Activated T-helper 17 cell treated with anti-CD3 and anti-CD28 coated beads, Interleukin-2, amount 50 U/mL, for 72 hours (primary cell): ENCODE measurements around the gene MIAT. TPM values are rescaled to one million over a fixed set of nuclear protein-coding genes. Genes with fewer than 3 reads are reported as not detected.
"Not testable (repeated sequence)": the region's sequence is repeated elsewhere in the genome, so short reads cannot be mapped to it uniquely, and the experiment has no call there.

Source experiments
- ATAC-seq: fragments of 150-1000 bp; cut with Tn5 transposase; replicated peaks from 2 replicates; pipeline ENCODE4 v1.10.0; 2021; ENCODE audit warnings: mild to moderate bottlenecking, moderate library complexity
- H3K27ac Mint-ChIP-seq: one replicate; pipeline ENCODE4 v1.8.0; 2022; ENCODE audit warnings: mixed read lengths
- H3K27me3 Mint-ChIP-seq: one replicate; pipeline ENCODE4 v1.8.0; 2022; ENCODE audit warnings: mixed read lengths
- H3K36me3 Mint-ChIP-seq: one replicate; pipeline ENCODE4 v1.8.0; 2022; ENCODE audit warnings: low read depth, mild to moderate bottlenecking, mixed read lengths
- H3K4me1 Mint-ChIP-seq: one replicate; pipeline ENCODE4 v1.8.0; 2022; ENCODE audit warnings: mixed read lengths
- H3K4me3 Mint-ChIP-seq: one replicate; pipeline ENCODE4 v1.8.0; 2022; ENCODE audit warnings: mild to moderate bottlenecking, mixed read lengths
- H3K9me3 Mint-ChIP-seq: one replicate; pipeline ENCODE4 v1.8.0; 2022; ENCODE audit warnings: mixed read lengths
- total RNA-seq, 2 donors: library from RNA; stranded (reverse); gene quantifications; one replicate each; pipeline ENCODE4 v1.2.3, GENCODE V29; 2022

The MIAT gene
- total RNA-seq, 2 donors from 2014 or later, result 81.2 to 166 TPM

GRCh38 chr22:26687439-26687838 lies 30.1 kb downstream of the MIAT start:
- peaks cover 34% of the 10 kb centered on the region for H3K4me1 Mint-ChIP-seq
- peak overlapping the region; percentile 67 for H3K27ac Mint-ChIP-seq
- no peak overlapping the region for H3K4me3 Mint-ChIP-seq
- no peaks in the 10 kb centered on the region for H3K9me3 Mint-ChIP-seq
- peaks cover 44% of the 10 kb centered on the region for H3K36me3 Mint-ChIP-seq
- no peaks in the 10 kb centered on the region for H3K27me3 Mint-ChIP-seq
- ATAC-seq, result no peak

- Mint-ChIP-seq H3K4me3 (no peak overlapping the region), H3K27ac (peak overlapping the region; percentile 53), H3K36me3 (peaks cover 41% of the 10 kb centered on the region), H3K4me1 (peaks cover 30% of the 10 kb centered on the region), H3K9me3 (no peaks in the 10 kb centered on the region), H3K27me3 (no peaks in the 10 kb centered on the region)
- no peak for ATAC-seq
Measured at GRCh38 chr22:26689513-26690301, 32.3 kb downstream of the MIAT start.

- ATAC-seq, result no peak
- Mint-ChIP-seq H3K27ac (peak overlapping the region; percentile 53), H3K9me3 (no peaks in the 10 kb centered on the region), H3K36me3 (peaks cover 44% of the 10 kb centered on the region), H3K4me1 (peaks cover 36% of the 10 kb centered on the region), H3K4me3 (peak overlapping the region; percentile 33), H3K27me3 (no peaks in the 10 kb centered on the region)
Measured at GRCh38 chr22:26690654-26691376, 33.4 kb downstream of the MIAT start.

GRCh38 chr22:26691377-26691716 lies 34.0 kb downstream of the MIAT start:
- peak overlapping the region; percentile 53 for H3K27ac Mint-ChIP-seq
- no peak for ATAC-seq
- peaks cover 36% of the 10 kb centered on the region for H3K4me1 Mint-ChIP-seq
- peaks cover 46% of the 10 kb centered on the region for H3K36me3 Mint-ChIP-seq
- H3K27me3 Mint-ChIP-seq, result no peaks in the 10 kb centered on the region
- H3K4me3 Mint-ChIP-seq, result peak overlapping the region; percentile 33
- H3K9me3 Mint-ChIP-seq, result no peaks in the 10 kb centered on the region

- H3K4me1 Mint-ChIP-seq, result peaks cover 34% of the 10 kb centered on the region
- no peaks in the 10 kb centered on the region for H3K27me3 Mint-ChIP-seq
- H3K27ac Mint-ChIP-seq, result peak overlapping the region; percentile 53
- peaks cover 54% of the 10 kb centered on the region for H3K36me3 Mint-ChIP-seq
- ATAC-seq, result no peak
- no peak overlapping the region for H3K4me3 Mint-ChIP-seq
- no peaks in the 10 kb centered on the region for H3K9me3 Mint-ChIP-seq
Measured at GRCh38 chr22:26692215-26692614, 34.8 kb downstream of the MIAT start.

- no peak for ATAC-seq
- H3K9me3 Mint-ChIP-seq, result no peaks in the 10 kb centered on the region
- no peak overlapping the region for H3K4me3 Mint-ChIP-seq
- no peaks in the 10 kb centered on the region for H3K27me3 Mint-ChIP-seq
- H3K36me3 Mint-ChIP-seq, result peaks cover 76% of the 10 kb centered on the region
- H3K27ac Mint-ChIP-seq, result no peak overlapping the region
- H3K4me1 Mint-ChIP-seq, result peaks cover 11% of the 10 kb centered on the region
Measured at GRCh38 chr22:26697151-26697550, 39.8 kb downstream of the MIAT start.

- Mint-ChIP-seq H3K4me3 (no peak overlapping the region), H3K9me3 (no peaks in the 10 kb centered on the region), H3K27me3 (no peaks in the 10 kb centered on the region), H3K27ac (no peak overlapping the region), H3K4me1 (peaks cover 11% of the 10 kb centered on the region), H3K36me3 (peaks cover 65% of the 10 kb centered on the region)
- ATAC-seq, result no peak
Measured at GRCh38 chr22:26700462-26700861, 43.1 kb downstream of the MIAT start.

- peak; percentile 34 for ATAC-seq
- no peak overlapping the region for H3K27ac Mint-ChIP-seq
- H3K4me3 Mint-ChIP-seq, result no peak overlapping the region
- H3K4me1 Mint-ChIP-seq, result peaks cover 9% of the 10 kb centered on the region
- peaks cover 65% of the 10 kb centered on the region for H3K36me3 Mint-ChIP-seq
- H3K27me3 Mint-ChIP-seq, result no peaks in the 10 kb centered on the region
- no peaks in the 10 kb centered on the region for H3K9me3 Mint-ChIP-seq
Measured at GRCh38 chr22:26700886-26701285, 43.5 kb downstream of the MIAT start.

GRCh38 chr22:26701323-26701722 lies 43.9 kb downstream of the MIAT start:
- no peak overlapping the region for H3K27ac Mint-ChIP-seq
- H3K4me3 Mint-ChIP-seq, result no peak overlapping the region
- no peak for ATAC-seq
- peaks cover 64% of the 10 kb centered on the region for H3K36me3 Mint-ChIP-seq
- no peaks in the 10 kb centered on the region for H3K9me3 Mint-ChIP-seq
- H3K4me1 Mint-ChIP-seq, result peaks cover 9% of the 10 kb centered on the region
- no peaks in the 10 kb centered on the region for H3K27me3 Mint-ChIP-seq

- Mint-ChIP-seq H3K4me1 (peaks cover 14% of the 10 kb centered on the region), H3K36me3 (peaks cover 62% of the 10 kb centered on the region), H3K4me3 (no peak overlapping the region), H3K27me3 (no peaks in the 10 kb centered on the region), H3K27ac (no peak overlapping the region), H3K9me3 (no peaks in the 10 kb centered on the region)
- ATAC-seq, result no peak
Measured at GRCh38 chr22:26702906-26703830, 45.8 kb downstream of the MIAT start.

GRCh38 chr22:26705379-26705778 lies 48.0 kb downstream of the MIAT start:
- peaks cover 58% of the 10 kb centered on the region for H3K36me3 Mint-ChIP-seq
- not testable (repeated sequence) for H3K4me3 Mint-ChIP-seq, H3K27me3 Mint-ChIP-seq, H3K4me1 Mint-ChIP-seq, H3K9me3 Mint-ChIP-seq, H3K27ac Mint-ChIP-seq, ATAC-seq

- ATAC-seq, result no peak
Measured at GRCh38 chr22:26707090-26707489, 49.7 kb downstream of the MIAT start.

GRCh38 chr22:26707581-26707980 lies 50.2 kb downstream of the MIAT start:
- H3K27me3 Mint-ChIP-seq, result no peaks in the 10 kb centered on the region
- ATAC-seq, result no peak
- H3K9me3 Mint-ChIP-seq, result no peaks in the 10 kb centered on the region
- H3K27ac Mint-ChIP-seq, result no peak overlapping the region
- H3K4me1 Mint-ChIP-seq, result peaks cover 16% of the 10 kb centered on the region
- H3K36me3 Mint-ChIP-seq, result peaks cover 73% of the 10 kb centered on the region
- H3K4me3 Mint-ChIP-seq, result no peak overlapping the region

More at GRCh38 chr22:26707090-26707489, 49.7 kb downstream of the MIAT start:
- Mint-ChIP-seq H3K9me3 (no peaks in the 10 kb centered on the region), H3K4me3 (no peak overlapping the region), H3K4me1 (peaks cover 16% of the 10 kb centered on the region), H3K36me3 (peaks cover 72% of the 10 kb centered on the region), H3K27me3 (no peaks in the 10 kb centered on the region), H3K27ac (no peak overlapping the region)

- Mint-ChIP-seq H3K4me3 (no peak overlapping the region), H3K27ac (no peak overlapping the region), H3K27me3 (no peaks in the 10 kb centered on the region), H3K36me3 (peaks cover 68% of the 10 kb centered on the region), H3K4me1 (peaks cover 18% of the 10 kb centered on the region), H3K9me3 (no peaks in the 10 kb centered on the region)
- ATAC-seq, result no peak
Measured at GRCh38 chr22:26708256-26709009, 51.0 kb downstream of the MIAT start.
